Measurements from ENCODE around the gene AGXT.

Gene AGXT

GRCh38 chr2:240872317-240873097 is 3.9 kb downstream of the AGXT start:
- H3K36me3 Mint-ChIP-seq, result no peaks in the 10 kb centered on the region
- no peak overlapping the region for H3K4me3 Mint-ChIP-seq
- H3K27ac Mint-ChIP-seq, result no peak overlapping the region
- no peaks in the 10 kb centered on the region for H3K4me1 Mint-ChIP-seq
- H3K27me3 Mint-ChIP-seq, result peaks cover 35% of the 10 kb centered on the region
- no peaks in the 10 kb centered on the region for H3K9me3 Mint-ChIP-seq
- no peak for ATAC-seq

- Mint-ChIP-seq H3K36me3 (no peaks in the 10 kb centered on the region), H3K27me3 (peaks cover 35% of the 10 kb centered on the region), H3K4me1 (no peaks in the 10 kb centered on the region), H3K27ac (no peak overlapping the region), H3K4me3 (no peak overlapping the region), H3K9me3 (no peaks in the 10 kb centered on the region)
- no peak for ATAC-seq
These were observed 4.6 kb downstream of the AGXT start for GRCh38 chr2:240873098-240873788.

- ATAC-seq, result no peak
- H3K4me3 Mint-ChIP-seq, result no peak overlapping the region
- H3K36me3 Mint-ChIP-seq, result no peaks in the 10 kb centered on the region
- peaks cover 35% of the 10 kb centered on the region for H3K27me3 Mint-ChIP-seq
- H3K9me3 Mint-ChIP-seq, result no peaks in the 10 kb centered on the region
- H3K4me1 Mint-ChIP-seq, result no peaks in the 10 kb centered on the region
- no peak overlapping the region for H3K27ac Mint-ChIP-seq
These were observed 5.4 kb downstream of the AGXT start for GRCh38 chr2:240873805-240874714.

GRCh38 chr2:240874715-240875227 is 6.1 kb downstream of the AGXT start:
- H3K4me1 Mint-ChIP-seq, result no peaks in the 10 kb centered on the region
- peaks cover 35% of the 10 kb centered on the region for H3K27me3 Mint-ChIP-seq
- H3K4me3 Mint-ChIP-seq, result no peak overlapping the region
- H3K27ac Mint-ChIP-seq, result no peak overlapping the region
- H3K36me3 Mint-ChIP-seq, result no peaks in the 10 kb centered on the region
- no peak for ATAC-seq
- H3K9me3 Mint-ChIP-seq, result no peaks in the 10 kb centered on the region

GRCh38 chr2:240875228-240876034 is 6.8 kb downstream of the AGXT start:
- H3K4me1 Mint-ChIP-seq, result no peaks in the 10 kb centered on the region
- no peak overlapping the region for H3K27ac Mint-ChIP-seq
- H3K4me3 Mint-ChIP-seq, result no peak overlapping the region
- H3K27me3 Mint-ChIP-seq, result peaks cover 35% of the 10 kb centered on the region
- ATAC-seq, result no peak
- H3K9me3 Mint-ChIP-seq, result no peaks in the 10 kb centered on the region
- no peaks in the 10 kb centered on the region for H3K36me3 Mint-ChIP-seq

GRCh38 chr2:240876035-240876474 is 7.4 kb downstream of the AGXT start:
- Mint-ChIP-seq H3K4me3 (no peak overlapping the region), H3K27ac (no peak overlapping the region), H3K9me3 (no peaks in the 10 kb centered on the region), H3K27me3 (peaks cover 28% of the 10 kb centered on the region), H3K4me1 (no peaks in the 10 kb centered on the region), H3K36me3 (no peaks in the 10 kb centered on the region)
- ATAC-seq, result no peak

- H3K36me3 Mint-ChIP-seq, result no peaks in the 10 kb centered on the region
- no peak overlapping the region for H3K27ac Mint-ChIP-seq
- H3K4me3 Mint-ChIP-seq, result no peak overlapping the region
- no peaks in the 10 kb centered on the region for H3K4me1 Mint-ChIP-seq
- ATAC-seq, result no peak
- no peaks in the 10 kb centered on the region for H3K9me3 Mint-ChIP-seq
- H3K27me3 Mint-ChIP-seq, result peaks cover 22% of the 10 kb centered on the region
These were observed 8.0 kb downstream of the AGXT start for GRCh38 chr2:240876475-240877251.

GRCh38 chr2:240877460-240878340 is 9.1 kb downstream of the AGXT start:
- no peaks in the 10 kb centered on the region for H3K4me1 Mint-ChIP-seq
- H3K36me3 Mint-ChIP-seq, result no peaks in the 10 kb centered on the region
- H3K9me3 Mint-ChIP-seq, result no peaks in the 10 kb centered on the region
- no peak overlapping the region for H3K4me3 Mint-ChIP-seq
- peaks cover 17% of the 10 kb centered on the region for H3K27me3 Mint-ChIP-seq
- ATAC-seq, result no peak
- no peak overlapping the region for H3K27ac Mint-ChIP-seq

GRCh38 chr2:240878341-240878936 is 9.8 kb downstream of the AGXT start:
- no peak for ATAC-seq
- no peaks in the 10 kb centered on the region for H3K4me1 Mint-ChIP-seq
- H3K36me3 Mint-ChIP-seq, result no peaks in the 10 kb centered on the region
- H3K27ac Mint-ChIP-seq, result no peak overlapping the region
- H3K27me3 Mint-ChIP-seq, result peaks cover 17% of the 10 kb centered on the region
- H3K9me3 Mint-ChIP-seq, result no peaks in the 10 kb centered on the region
- H3K4me3 Mint-ChIP-seq, result no peak overlapping the region

- Mint-ChIP-seq H3K4me1 (no peaks in the 10 kb centered on the region), H3K36me3 (no peaks in the 10 kb centered on the region), H3K27ac (no peak overlapping the region), H3K4me3 (no peak overlapping the region), H3K9me3 (no peaks in the 10 kb centered on the region), H3K27me3 (peaks cover 17% of the 10 kb centered on the region)
- ATAC-seq, result no peak
These were observed 10.5 kb downstream of the AGXT start for GRCh38 chr2:240879105-240879504.

GRCh38 chr2:240881913-240882312 is 13.3 kb downstream of the AGXT start:
- Mint-ChIP-seq H3K9me3 (no peaks in the 10 kb centered on the region), H3K4me3 (no peak overlapping the region), H3K27ac (no peak overlapping the region), H3K4me1 (no peaks in the 10 kb centered on the region), H3K36me3 (no peaks in the 10 kb centered on the region), H3K27me3 (no peaks in the 10 kb centered on the region)
- ATAC-seq, result no peak

GRCh38 chr2:240884221-240884620 is 15.6 kb downstream of the AGXT start:
- no peak for ATAC-seq
- H3K4me3 Mint-ChIP-seq, result no peak overlapping the region
- no peaks in the 10 kb centered on the region for H3K27me3 Mint-ChIP-seq
- no peaks in the 10 kb centered on the region for H3K9me3 Mint-ChIP-seq
- H3K36me3 Mint-ChIP-seq, result no peaks in the 10 kb centered on the region
- H3K4me1 Mint-ChIP-seq, result no peaks in the 10 kb centered on the region
- no peak overlapping the region for H3K27ac Mint-ChIP-seq

- ATAC-seq, result no peak
- Mint-ChIP-seq H3K36me3 (no peaks in the 10 kb centered on the region), H3K4me1 (no peaks in the 10 kb centered on the region), H3K9me3 (no peaks in the 10 kb centered on the region), H3K4me3 (no peak overlapping the region), H3K27me3 (no peaks in the 10 kb centered on the region), H3K27ac (no peak overlapping the region)
These were observed 16.1 kb downstream of the AGXT start for GRCh38 chr2:240884745-240885144.

Measured in stimulated activated memory B cell treated with anti-CD40 and anti-IgM and Interleukin-4, amounts not matched to agents 10 μg/mL and 1 μg/mL and 100 μg/mL, for 72 hours (primary cell).